GM12864 (cell line): ENCODE data around the gene ANP32A.
"Not testable (repeated sequence)": the region's sequence is repeated elsewhere in the genome, so short reads cannot be mapped to it uniquely, and the experiment has no call there.

ENCODE experiments used
- DNase-seq: peaks from one replicate; pipeline ENCODE4 v3.0.0-alpha.2; 2011; ENCODE audit warnings: low read depth
- H3K4me3 ChIP-seq: 2 replicates; pipeline ENCODE4 v1.5.1; 2011; ENCODE audit warnings: mild to moderate bottlenecking, low read depth, low read length, control low read depth
- TF ChIP-seq, protein P1 (sequence below): IDR thresholded peaks from 2 replicates; pipeline ENCODE4 v1.5.1; 2011; ENCODE audit warnings: low read depth, mild to moderate bottlenecking, moderate library complexity, low read length, control low read depth, inconsistent platforms; ENCODE audit errors: missing control alignments

ANP32A gene

GRCh38 chr15:68767833-68768232, 52.9 kb downstream of the ANP32A start:
- no peak overlapping the region for H3K4me3 ChIP-seq
- TF ChIP-seq, protein P1, sequence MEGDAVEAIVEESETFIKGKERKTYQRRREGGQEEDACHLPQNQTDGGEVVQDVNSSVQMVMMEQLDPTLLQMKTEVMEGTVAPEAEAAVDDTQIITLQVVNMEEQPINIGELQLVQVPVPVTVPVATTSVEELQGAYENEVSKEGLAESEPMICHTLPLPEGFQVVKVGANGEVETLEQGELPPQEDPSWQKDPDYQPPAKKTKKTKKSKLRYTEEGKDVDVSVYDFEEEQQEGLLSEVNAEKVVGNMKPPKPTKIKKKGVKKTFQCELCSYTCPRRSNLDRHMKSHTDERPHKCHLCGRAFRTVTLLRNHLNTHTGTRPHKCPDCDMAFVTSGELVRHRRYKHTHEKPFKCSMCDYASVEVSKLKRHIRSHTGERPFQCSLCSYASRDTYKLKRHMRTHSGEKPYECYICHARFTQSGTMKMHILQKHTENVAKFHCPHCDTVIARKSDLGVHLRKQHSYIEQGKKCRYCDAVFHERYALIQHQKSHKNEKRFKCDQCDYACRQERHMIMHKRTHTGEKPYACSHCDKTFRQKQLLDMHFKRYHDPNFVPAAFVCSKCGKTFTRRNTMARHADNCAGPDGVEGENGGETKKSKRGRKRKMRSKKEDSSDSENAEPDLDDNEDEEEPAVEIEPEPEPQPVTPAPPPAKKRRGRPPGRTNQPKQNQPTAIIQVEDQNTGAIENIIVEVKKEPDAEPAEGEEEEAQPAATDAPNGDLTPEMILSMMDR, result no peak
- no peak for DNase-seq

DNA sequence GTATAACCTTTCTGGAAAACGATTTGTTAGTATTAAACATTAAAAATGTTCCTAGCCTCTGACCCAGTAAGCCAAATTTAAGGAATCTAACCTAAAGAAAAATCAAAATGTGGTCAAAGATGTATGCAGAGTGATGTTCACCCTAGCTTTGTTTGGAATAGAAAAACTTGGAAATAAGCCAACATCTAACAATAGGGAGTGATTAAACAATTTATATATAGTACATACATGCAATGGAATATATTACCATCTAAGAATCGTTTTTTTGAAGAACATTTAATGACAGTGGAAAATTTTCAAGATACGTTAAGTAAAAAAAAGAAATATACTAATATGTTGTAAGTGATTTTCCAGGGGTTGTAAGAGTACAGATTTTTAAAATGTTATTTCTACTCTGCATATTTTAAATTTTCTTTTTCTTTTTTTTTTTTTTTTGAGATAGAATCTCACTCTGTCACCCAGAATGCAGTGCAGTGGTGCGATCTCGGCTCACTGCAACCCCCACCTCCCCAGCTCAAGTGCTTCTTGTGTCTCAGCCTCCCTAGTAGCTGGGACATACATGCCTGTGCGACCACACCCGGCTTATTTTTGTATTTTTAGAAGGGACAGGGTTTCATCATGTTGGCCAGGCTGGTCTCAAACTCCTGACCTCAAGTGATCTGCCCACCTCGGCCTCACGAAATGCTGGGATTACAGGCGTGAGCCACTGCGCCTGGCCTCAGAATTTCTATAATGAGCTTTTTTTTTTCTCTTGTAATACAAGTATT, 54.9 kb downstream of the ANP32A start:
- DNase-seq, result no peak
- TF ChIP-seq, protein P1, result no peak
- H3K4me3 ChIP-seq, result no peak overlapping the region

GRCh38 chr15:68764090-68764489, 56.6 kb downstream of the ANP32A start:
- TF ChIP-seq, protein P1, result no peak
- H3K4me3 ChIP-seq, result no peak overlapping the region
- no peak for DNase-seq

- H3K4me3 ChIP-seq, result no peak overlapping the region
- TF ChIP-seq, protein P1, result no peak
- no peak for DNase-seq
These were observed 57.6 kb downstream of the ANP32A start for GRCh38 chr15:68763063-68763462.

GRCh38 chr15:68759982-68760579, 60.6 kb downstream of the ANP32A start:
- DNase-seq, H3K4me3 ChIP-seq: not testable (repeated sequence)

- TF ChIP-seq, protein P1, result no peak
- DNase-seq, result no peak
These were observed 65.0 kb downstream of the ANP32A start for GRCh38 chr15:68755731-68756130.

GRCh38 chr15:68751622-68752021, 69.1 kb downstream of the ANP32A start:
- TF ChIP-seq, protein P1, result no peak
- H3K4me3 ChIP-seq, result no peak overlapping the region
- DNase-seq, result no peak

More at GRCh38 chr15:68755731-68756130, 65.0 kb downstream of the ANP32A start:
- no peak overlapping the region for H3K4me3 ChIP-seq
